HepG2 (cell line): ENCODE results near the gene NPHP4. TPM values are rescaled to one million over a fixed set of nuclear protein-coding genes. Genes with fewer than 3 reads are reported as not detected.
A peak's percentile ranks its signal among the peaks of the same experiment; 100 is the strongest.

Experiments
- ATAC-seq: fragments of 200-7000 bp; cut with Tn5 transposase; 3 replicates; pipeline ENCODE4 v1.9.1; 2020; ENCODE audit warnings: mild to moderate bottlenecking, moderate library complexity
- BruUV-seq: library from RNA; stranded (reverse); fragments of 400-500 nt; replicated peaks from 2 replicates; lab custom pipeline; 2021; lab: Mats Ljungman, UMichigan
- CTCF ChIA-PET: fragments of 300-600 bp; formaldehyde crosslinking; extraction: SDS; loops from one replicate; lab custom pipeline; 2021; ENCODE audit warnings: low total read pairs, inconsistent platforms, low intra/inter-chr PET ratio; lab: Yijun Ruan, JAX
- POLR2A ChIA-PET: fragments of 350-600 bp; sonication (Branson Sonifier 250); formaldehyde crosslinking; loops from one replicate; lab custom pipeline; 2020; ENCODE audit warnings: antibody characterized with exemption, inconsistent platforms; lab: Yijun Ruan, JAX
- DNase-seq: peaks from one replicate; pipeline ENCODE4 v3.0.0-alpha.2; 2015; ENCODE audit warnings: low spot score
- FAIRE-seq: peaks from 3 replicates; lab custom pipeline; 2011; peaks lifted over from hg19 to GRCh38; lab: Jason Lieb, UNC
- H2AFZ ChIP-seq: one replicate; pipeline ENCODE4 v1.6.1; 2011; ENCODE audit warnings: low read length, inconsistent platforms
- H3K27ac ChIP-seq: fragments of 300-600 bp; 3 replicates; pipeline ENCODE4 v1.8.0; 2011; ENCODE audit warnings: mixed run types, mild to moderate bottlenecking, mixed read lengths, low read length, inconsistent platforms; ENCODE audit not compliant: insufficient read depth; ENCODE audit errors: extremely low read length
- H3K27me3 ChIP-seq, 2 experiments: fragments of 200-600 bp in 1 of 2; 2 replicates in 1 of 2; 3 replicates in 1 of 2; pipeline versions ENCODE4 v1.6.0 to v1.8.0; 2011; ENCODE audit warnings: low read length in 2 of 2, mild to moderate bottlenecking in 2 of 2, moderate library complexity in 2 of 2, inconsistent platforms in 1 of 2; ENCODE audit not compliant: insufficient read depth in 2 of 2, control insufficient read depth in 1 of 2
- H3K36me3 ChIP-seq, 2 experiments: fragments of 200-600 bp in 1 of 2; replicated peaks in 1 of 2; 2 replicates in 1 of 2; 3 replicates in 1 of 2; pipeline versions ENCODE4 v1.5.1 to v1.8.0; 2011; ENCODE audit warnings: low read length in 2 of 2, inconsistent platforms in 1 of 2; ENCODE audit not compliant: insufficient read depth in 2 of 2, control insufficient read depth in 1 of 2
- H3K4me1 ChIP-seq: 2 replicates; pipeline ENCODE4 v1.5.1; 2012; ENCODE audit warnings: low read length, inconsistent platforms; ENCODE audit not compliant: insufficient read depth
- H3K4me2 ChIP-seq: 2 replicates; pipeline ENCODE4 v1.6.0; 2011; ENCODE audit warnings: low read depth, low read length, inconsistent platforms
- H3K4me3 ChIP-seq, 3 experiments: fragments of 200-600 bp in 1 of 3; sonication (generic), shearing (Covaris generic) in 1 of 3; replicated peaks in 1 of 3; 2 replicates each; pipeline ENCODE4 v1.5.1; 2011 to 2016; ENCODE audit warnings: low read length in 3 of 3, inconsistent platforms in 2 of 3, low read depth in 2 of 3, mild to moderate bottlenecking in 2 of 3, control low read depth in 1 of 3, mixed read lengths in 1 of 3; ENCODE audit not compliant: insufficient read depth in 1 of 3
- H3K79me2 ChIP-seq: one replicate; pipeline ENCODE4 v1.6.1; 2011; ENCODE audit warnings: low read length, inconsistent platforms; ENCODE audit not compliant: insufficient read depth
- H3K9ac ChIP-seq: 2 replicates; pipeline ENCODE4 v1.6.0; 2011; ENCODE audit warnings: mild to moderate bottlenecking, low read depth, low read length, inconsistent platforms; ENCODE audit not compliant: insufficient read depth
- H3K9me3 ChIP-seq: 2 replicates; pipeline ENCODE4 v1.5.1; 2012; ENCODE audit warnings: mild to moderate bottlenecking, low read length
- H4K20me1 ChIP-seq: 2 replicates; pipeline ENCODE4 v1.6.0; 2011; ENCODE audit warnings: inconsistent platforms, mild to moderate bottlenecking, low read length, moderate library complexity; ENCODE audit not compliant: insufficient read depth
- CTCF ChIP-seq: sonication (generic); formaldehyde crosslinking; IDR thresholded peaks from 2 replicates; pipeline ENCODE4 v1.5.0; 2020; ENCODE audit warnings: mild to moderate bottlenecking, missing genetic modification reagents, moderate library complexity
- HNRNPLL ChIP-seq: fragments of 200-400 bp; formaldehyde crosslinking; IDR thresholded peaks from 2 replicates; pipeline ENCODE4 v1.6.1; 2017; ENCODE audit warnings: mild to moderate bottlenecking, low read depth, low read length; ENCODE audit not compliant: poor library complexity, severe bottlenecking
- POLR2AphosphoS5 ChIP-seq: IDR thresholded peaks from 2 replicates; pipeline ENCODE4 v1.6.1; 2012; ENCODE audit warnings: low read depth, low read length
- SOX6 ChIP-seq, 2 experiments: fragments of 450-650 bp in 1 of 2; sonication (generic) in 1 of 2; formaldehyde crosslinking in 1 of 2; IDR thresholded peaks; 2 replicates each; pipeline versions ENCODE4 v1.4.0 to v1.6.1; 2017 to 2020; ENCODE audit warnings: antibody characterized with exemption in 1 of 2, mild to moderate bottlenecking in 1 of 2, missing genetic modification reagents in 1 of 2
- ZMYM4 ChIP-seq: sonication (generic); formaldehyde crosslinking; IDR thresholded peaks from 2 replicates; pipeline ENCODE4 v1.8.1; 2023; ENCODE audit warnings: mild to moderate bottlenecking, missing genetic modification reagents
- ZNF629 ChIP-seq: sonication (generic); formaldehyde crosslinking; conservative IDR thresholded peaks from 2 replicates; pipeline ENCODE4 v1.5.0; 2020; ENCODE audit warnings: missing genetic modification reagents
- WGBS: methylation state at CpG from one replicate; pipeline ENCODE4 v1.1.6; 2017; ENCODE audit warnings: low lambda C conversion rate; 5-methylcytosine and 5-hydroxymethylcytosine counted together
- in situ Hi-C: cut with HindIII; loops from 2 replicates; pipeline ENCODE4 v1.10.0; 2017; ENCODE audit warnings: low pct_unique_long_range_greater_than_20kb; ENCODE audit not compliant: extremely low pct_ligation_motif_present
- intact Hi-C: fragments of 100-400 bp; cut with micrococcal nuclease; formaldehyde crosslinking; loops from one replicate; pipeline ENCODE4 v1.10.0; 2022; ENCODE audit not compliant: unreplicated experiment
- polyA plus RNA-seq, 8 experiments: library from polyadenylated mRNA; depleted of rRNA in 3 of 8; stranded (reverse) in 7 of 8; unstranded in 1 of 8; fragments of >200 nt; fragmentation: Illumina TruSeq in 4 of 8; extraction: Trizol in 4 of 8; gene quantifications; 2 replicates each; pipeline versions ENCODE4 v1.2.1 to v1.2.3, GENCODE V29; 2011 to 2016; ENCODE audit warnings: low read depth in 4 of 8, missing spikeins in 1 of 8, mixed read lengths in 1 of 8; ENCODE audit not compliant: insufficient read depth in 1 of 8
- total RNA-seq, 5 experiments: library from RNA; depleted of rRNA; stranded (reverse); fragments of >200 nt; fragmentation: Illumina TruSeq; extraction: Trizol; gene quantifications; 2 replicates each; pipeline ENCODE4 v1.2.3, GENCODE V29; 2016; ENCODE audit warnings: low read depth in 1 of 5

Gene NPHP4
- total and polyA plus RNA-seq, 2 of the 13 experiments (the other 11 are each of a cell fraction or from before 2014, with no cell fraction given), result 4.4 to 6.8 TPM

- no peak for DNase-seq
- ATAC-seq, result no peak
- H3K4me1 ChIP-seq, result peaks cover 41% of the 10 kb centered on the region
- H4K20me1 ChIP-seq, result no peaks in the 10 kb centered on the region
- intact Hi-C loops, result no loop called here
- no peak overlapping the region for H3K4me2 ChIP-seq
- no peak overlapping the region for H3K4me3 ChIP-seq
- H3K9ac ChIP-seq, result no peak overlapping the region
- no peaks in the 10 kb centered on the region for H3K79me2 ChIP-seq
- H2AFZ ChIP-seq, result no peak overlapping the region
- BruUV-seq, result no TSS peak
- ChIA-PET CTCF (no interaction called here), POLR2A (no interaction called here)
- no peak overlapping the region for H3K27ac ChIP-seq
- TF ChIP-seq ZNF629 (CRISPR knock-in tag), result peak; percentile 52; the same call in 1 of the 2 replicates
- TF ChIP-seq POLR2AphosphoS5, result no peak
- in situ Hi-C loops, result no loop called here
- no peak for FAIRE-seq
- no peaks in the 10 kb centered on the region for H3K36me3 ChIP-seq
- H3K9me3 ChIP-seq, result no peaks in the 10 kb centered on the region
- H3K27me3 ChIP-seq, result peaks cover 0 to 1% of the 10 kb centered on the region in 2 experiments; a peak in 1 of 5 replicates
- WGBS, result 83% methylated on average over 3 of the region's 5 CpGs
These were observed 37.1 kb upstream of the NPHP4 start for GRCh38 chr1:6029351-6029750.

GRCh38 chr1:6028042-6028850 lies 36.0 kb upstream of the NPHP4 start:
- DNase-seq (no peak), ATAC-seq (no peak), FAIRE-seq (no peak)
- H3K36me3 ChIP-seq, result no peaks in the 10 kb centered on the region
- in situ Hi-C loops, result no loop called here
- H3K27me3 ChIP-seq, result peaks cover 0 to 1% of the 10 kb centered on the region in 2 experiments; a peak in 1 of 5 replicates
- CTCF ChIA-PET, result no interaction called here
- H3K27ac ChIP-seq, result no peak overlapping the region
- H3K9ac ChIP-seq, result no peak overlapping the region
- BruUV-seq, result no TSS peak
- H2AFZ ChIP-seq, result no peak overlapping the region
- no peak overlapping the region for H3K4me2 ChIP-seq
- TF ChIP-seq CTCF (CRISPR knock-in tag) (no peak), HNRNPLL (no peak), SOX6 (IDR thresholded peaks at IDR 0.05) (no peak), SOX6 (CRISPR knock-in tag; IDR thresholded peaks at IDR 0.05) (no peak), ZMYM4 (CRISPR knock-in tag) (no peak)
- WGBS, result 73% methylated on average over 18 of the region's 19 CpGs
- no peaks in the 10 kb centered on the region for H4K20me1 ChIP-seq
- intact Hi-C loops, result no loop called here
- POLR2A ChIA-PET, result no interaction called here
- no peak overlapping the region for H3K4me3 ChIP-seq
- no peaks in the 10 kb centered on the region for H3K79me2 ChIP-seq
- no peaks in the 10 kb centered on the region for H3K9me3 ChIP-seq
- peaks cover 38% of the 10 kb centered on the region for H3K4me1 ChIP-seq
